H9 (cell line): ENCODE results near the gene TIRAP. TPM values are rescaled to one million over a fixed set of nuclear protein-coding genes. Genes with fewer than 3 reads are reported as not detected.

Experiments used
- DNase-seq: peaks from one replicate; pipeline ENCODE4 v3.0.0-alpha.2; 2017
- H2AFZ ChIP-seq: one replicate; pipeline ENCODE4 v1.6.1; 2013; ENCODE audit warnings: mild to moderate bottlenecking, low read length, control low read depth, moderate library complexity
- H2AK5ac ChIP-seq: 2 replicates; pipeline ENCODE4 v1.6.1; 2013; ENCODE audit warnings: low read length, control low read depth, mixed read lengths; ENCODE audit not compliant: insufficient read length
- H2BK120ac ChIP-seq: one replicate; pipeline ENCODE4 v1.6.1; 2013; ENCODE audit warnings: low read depth, mild to moderate bottlenecking, low read length, control low read depth, inconsistent platforms; ENCODE audit not compliant: poor library complexity, severe bottlenecking
- H2BK12ac ChIP-seq: 2 replicates; pipeline ENCODE4 v1.6.1; 2013; ENCODE audit warnings: low read length, control low read depth, mixed read lengths, low read depth; ENCODE audit not compliant: insufficient read length
- H2BK15ac ChIP-seq: 2 replicates; pipeline ENCODE4 v1.6.1; 2013; ENCODE audit warnings: low read depth, low read length, control low read depth
- H2BK20ac ChIP-seq: one replicate; pipeline ENCODE4 v1.6.1; 2013; ENCODE audit warnings: low read depth, mild to moderate bottlenecking, low read length, control low read depth, inconsistent platforms; ENCODE audit not compliant: poor library complexity, severe bottlenecking
- H2BK5ac ChIP-seq: 2 replicates; pipeline ENCODE4 v1.6.1; 2013; ENCODE audit warnings: low read length, control low read depth, mixed read lengths; ENCODE audit not compliant: insufficient read length
- H3K14ac ChIP-seq: 2 replicates; pipeline ENCODE4 v1.6.1; 2013; ENCODE audit warnings: low read length, control low read depth; ENCODE audit not compliant: insufficient read depth
- H3K18ac ChIP-seq: 2 replicates; pipeline ENCODE4 v1.6.1; 2013; ENCODE audit warnings: low read depth, mild to moderate bottlenecking, mixed read lengths, low read length, control low read depth; ENCODE audit not compliant: insufficient read length
- H3K23ac ChIP-seq: 2 replicates; pipeline ENCODE4 v1.6.1; 2013; ENCODE audit warnings: low read length, control low read depth, mixed read lengths, low read depth; ENCODE audit not compliant: insufficient read length
- H3K23me2 ChIP-seq: 2 replicates; pipeline ENCODE4 v1.6.1; 2013; ENCODE audit warnings: low read depth, mild to moderate bottlenecking, mixed read lengths, low read length, control low read depth; ENCODE audit not compliant: insufficient read length, poor library complexity, severe bottlenecking
- H3K27ac ChIP-seq: 2 replicates; pipeline ENCODE4 v1.5.1; 2013; ENCODE audit warnings: low read length, control low read depth, mixed read lengths, low read depth; ENCODE audit not compliant: insufficient read length
- H3K27me3 ChIP-seq: 2 replicates; pipeline ENCODE4 v1.6.1; 2013; ENCODE audit warnings: low read length, control low read depth, inconsistent platforms; ENCODE audit not compliant: insufficient read depth
- H3K4ac ChIP-seq: 2 replicates; pipeline ENCODE4 v1.6.1; 2013; ENCODE audit warnings: low read depth, mild to moderate bottlenecking, control low read depth, inconsistent platforms, low read length, moderate library complexity
- H3K4me1 ChIP-seq: 2 replicates; pipeline ENCODE4 v1.6.1; 2013; ENCODE audit warnings: low read length, control low read depth, inconsistent platforms; ENCODE audit not compliant: insufficient read depth
- H3K4me2 ChIP-seq: 2 replicates; pipeline ENCODE4 v1.6.1; 2013; ENCODE audit warnings: low read length, control low read depth, mixed read lengths; ENCODE audit not compliant: insufficient read length, insufficient read depth
- H3K56ac ChIP-seq: 2 replicates; pipeline ENCODE4 v1.6.1; 2013; ENCODE audit warnings: low read depth, mild to moderate bottlenecking, mixed read lengths, low read length, control low read depth; ENCODE audit not compliant: insufficient read length
- H3K79me1 ChIP-seq: 2 replicates; pipeline ENCODE4 v1.6.1; 2013; ENCODE audit warnings: low read depth, mild to moderate bottlenecking, moderate library complexity, low read length, control low read depth, inconsistent platforms; ENCODE audit not compliant: insufficient read depth, poor library complexity, severe bottlenecking
- H3K79me2 ChIP-seq: 2 replicates; pipeline ENCODE4 v1.6.1; 2013; ENCODE audit warnings: low read length, control low read depth, inconsistent platforms; ENCODE audit not compliant: insufficient read depth
- H3K9ac ChIP-seq: 2 replicates; pipeline ENCODE4 v1.6.1; 2013; ENCODE audit warnings: low read length, control low read depth, mixed read lengths; ENCODE audit not compliant: insufficient read length; ENCODE audit errors: extremely low read depth
- H3K9me3 ChIP-seq: one replicate; pipeline ENCODE4 v1.6.1; 2013; ENCODE audit warnings: low read depth, low read length, inconsistent platforms; ENCODE audit not compliant: control insufficient read depth
- H3T11ph ChIP-seq: one replicate; pipeline ENCODE4 v1.6.1; 2013; ENCODE audit warnings: mild to moderate bottlenecking, low read length, control low read depth, inconsistent platforms
- H4K20me1 ChIP-seq: one replicate; pipeline ENCODE4 v1.6.1; 2013; ENCODE audit not compliant: control insufficient read depth, insufficient read length, insufficient read depth
- H4K5ac ChIP-seq: 2 replicates; pipeline ENCODE4 v1.6.1; 2013; ENCODE audit warnings: low read depth, mild to moderate bottlenecking, mixed read lengths, low read length, control low read depth; ENCODE audit not compliant: insufficient read length
- H4K8ac ChIP-seq: replicated peaks from 2 replicates; pipeline ENCODE4 v1.6.1; 2013; ENCODE audit warnings: low read length, control low read depth, mixed read lengths, low read depth; ENCODE audit not compliant: insufficient read length
- H4K91ac ChIP-seq: 2 replicates; pipeline ENCODE4 v1.6.1; 2013; ENCODE audit warnings: low read depth, mild to moderate bottlenecking, moderate library complexity, mixed read lengths, low read length, control low read depth; ENCODE audit not compliant: insufficient read length
- H3K27ac Mint-ChIP-seq, 3 experiments: 2 replicates in 2 of 3; 3 replicates in 1 of 3; pipeline ENCODE4 v1.8.0; 2020 to 2021; ENCODE audit warnings: mixed read lengths in 3 of 3, mild to moderate bottlenecking in 1 of 3, moderate library complexity in 1 of 3
- H3K27me3 Mint-ChIP-seq: 2 replicates; pipeline ENCODE4 v1.8.0; 2021; ENCODE audit warnings: low read depth, mild to moderate bottlenecking, moderate library complexity, mixed read lengths
- H3K36me3 Mint-ChIP-seq, 3 experiments: 2 replicates in 2 of 3; 3 replicates in 1 of 3; pipeline ENCODE4 v1.8.0; 2020 to 2021; ENCODE audit warnings: low read depth in 3 of 3, mixed read lengths in 3 of 3; ENCODE audit not compliant: insufficient read depth in 1 of 3
- H3K4me1 Mint-ChIP-seq, 2 experiments: 2 replicates each; pipeline ENCODE4 v1.8.0; 2020; ENCODE audit warnings: mixed read lengths in 2 of 2
- H3K4me3 Mint-ChIP-seq, 2 experiments: 2 replicates in 1 of 2; 3 replicates in 1 of 2; pipeline ENCODE4 v1.8.0; 2020 to 2021; ENCODE audit warnings: mild to moderate bottlenecking in 2 of 2, mixed read lengths in 2 of 2, moderate library complexity in 1 of 2
- H3K9me3 Mint-ChIP-seq, 2 experiments: 2 replicates in 1 of 2; 3 replicates in 1 of 2; pipeline ENCODE4 v1.8.0; 2020; ENCODE audit warnings: mild to moderate bottlenecking in 2 of 2, mixed read lengths in 2 of 2, moderate library complexity in 1 of 2
- CTCF ChIP-seq: fragments of 200-600 bp; sonication (generic); conservative IDR thresholded peaks from 3 replicates; pipeline ENCODE4 v1.8.0; 2021; ENCODE audit warnings: antibody characterized with exemption, mild to moderate bottlenecking
- WGBS: extraction: QIAGEN DNeasy Blood & Tissue Kit; methylation state at CpG from one replicate; pipeline ENCODE4 v1.1.7; 2013; ENCODE audit warnings: missing lambda C conversion rate, low lambda C conversion rate, mixed read lengths; ENCODE audit not compliant: insufficient read length; ENCODE audit errors: extremely low coverage; 5-methylcytosine and 5-hydroxymethylcytosine counted together
- total RNA-seq: library from RNA; stranded (reverse); gene quantifications from 2 replicates; pipeline ENCODE4 v1.2.1, GENCODE V29; 2021

TIRAP gene
- total RNA-seq, 1 experiment from 2014 or later: 7.0 TPM

GRCh38 chr11:126277322-126277721, 5.6 kb upstream of the TIRAP start:
- Histone ChIP-seq H3K23me2 (peaks cover 2% of the 10 kb centered on the region), H2AFZ (no peak overlapping the region), H3K18ac (no peak overlapping the region), H2BK5ac (no peak overlapping the region), H3K4me1 (no peaks in the 10 kb centered on the region), H3K9me3 (no peaks in the 10 kb centered on the region), H3K27ac (no peak overlapping the region), H2BK15ac (no peak overlapping the region), H3K14ac (no peak overlapping the region), H3K4ac (no peak overlapping the region), H4K8ac (no peak overlapping the region), H2AK5ac (no peak overlapping the region), H4K20me1 (no peaks in the 10 kb centered on the region), H3K56ac (no peak overlapping the region), H4K91ac (no peak overlapping the region), H3T11ph (no peak overlapping the region), H2BK120ac (no peak overlapping the region), H3K9ac (no peak overlapping the region), H3K23ac (no peak overlapping the region), H4K5ac (no peak overlapping the region), H2BK20ac (no peak overlapping the region), H2BK12ac (no peak overlapping the region), H3K79me1 (no peaks in the 10 kb centered on the region), H3K79me2 (no peaks in the 10 kb centered on the region), H3K27me3 (peaks cover 2% of the 10 kb centered on the region; the same call in 1 of the 2 replicates), H3K4me2 (no peak overlapping the region)
- Mint-ChIP-seq H3K36me3 (peaks cover 28 to 65% (median 51%) of the 10 kb centered on the region in 3 experiments), H3K4me3 (no peak overlapping the region), H3K27ac (0 out of 7 replicates have a peak overlapping the region, but pooled peaks of 1 of the 3 experiments have one; percentile 61), H3K27me3 (peaks cover 11% of the 10 kb centered on the region), H3K9me3 (no peaks in the 10 kb centered on the region), H3K4me1 (peaks cover 7 to 8% of the 10 kb centered on the region in 2 experiments; a peak in 3 of 4 replicates)
- WGBS: no CpG with 5 or more reads among the region's 11 CpGs
- TF ChIP-seq CTCF: no peak
- DNase-seq: no peak
